Stimulated activated memory B cell treated with anti-CD40 and anti-IgM and Interleukin-4, amounts not matched to agents 10 μg/mL and 1 μg/mL and 100 μg/mL, for 72 hours (primary cell): ENCODE results near the gene GBP6.
"Not testable (repeated sequence)": the region's sequence is repeated elsewhere in the genome, so short reads cannot be mapped to it uniquely, and the experiment has no call there.

Experiments used
- ATAC-seq: fragments of 150-1000 bp; cut with Tn5 transposase; 2 replicates; pipeline ENCODE4 v1.10.0; 2021
- H3K27ac Mint-ChIP-seq: one replicate; pipeline ENCODE4 v1.8.0; 2022; ENCODE audit warnings: mild to moderate bottlenecking, mixed read lengths
- H3K27me3 Mint-ChIP-seq: one replicate; pipeline ENCODE4 v1.8.0; 2022; ENCODE audit warnings: mixed read lengths
- H3K36me3 Mint-ChIP-seq: one replicate; pipeline ENCODE4 v1.8.0; 2022; ENCODE audit warnings: mixed read lengths
- H3K4me1 Mint-ChIP-seq: one replicate; pipeline ENCODE4 v1.8.0; 2022; ENCODE audit warnings: mixed read lengths
- H3K4me3 Mint-ChIP-seq: one replicate; pipeline ENCODE4 v1.8.0; 2022; ENCODE audit warnings: mild to moderate bottlenecking, moderate library complexity, mixed read lengths
- H3K9me3 Mint-ChIP-seq: one replicate; pipeline ENCODE4 v1.8.0; 2022; ENCODE audit warnings: mixed read lengths

GBP6 gene

GRCh38 chr1:89396902-89397301 lies 33.0 kb downstream of the GBP6 start:
- Mint-ChIP-seq H3K4me3 (no peak overlapping the region), H3K27ac (no peak overlapping the region), H3K4me1 (no peaks in the 10 kb centered on the region), H3K9me3 (peaks cover 25% of the 10 kb centered on the region), H3K27me3 (peaks cover under 1% of the 10 kb centered on the region), H3K36me3 (no peaks in the 10 kb centered on the region)
- ATAC-seq: no peak

GRCh38 chr1:89405275-89405929 lies 41.5 kb downstream of the GBP6 start:
- no peak for ATAC-seq
- no peaks in the 10 kb centered on the region for H3K36me3 Mint-ChIP-seq
- H3K9me3 Mint-ChIP-seq: peaks cover 9% of the 10 kb centered on the region
- peaks cover 15% of the 10 kb centered on the region for H3K4me1 Mint-ChIP-seq
- H3K4me3 Mint-ChIP-seq: no peak overlapping the region
- H3K27ac Mint-ChIP-seq: no peak overlapping the region
- H3K27me3 Mint-ChIP-seq: peaks cover 28% of the 10 kb centered on the region

GRCh38 chr1:89407360-89407759 lies 43.5 kb downstream of the GBP6 start:
- H3K36me3 Mint-ChIP-seq: no peaks in the 10 kb centered on the region
- peaks cover 3% of the 10 kb centered on the region for H3K9me3 Mint-ChIP-seq
- peaks cover 15% of the 10 kb centered on the region for H3K4me1 Mint-ChIP-seq
- no peak for ATAC-seq
- peaks cover 23% of the 10 kb centered on the region for H3K27me3 Mint-ChIP-seq
- H3K27ac Mint-ChIP-seq: no peak overlapping the region
- H3K4me3 Mint-ChIP-seq: no peak overlapping the region

GRCh38 chr1:89407768-89408167 lies 43.9 kb downstream of the GBP6 start:
- peaks cover 19% of the 10 kb centered on the region for H3K27me3 Mint-ChIP-seq
- ATAC-seq, H3K36me3 Mint-ChIP-seq, H3K9me3 Mint-ChIP-seq, H3K4me3 Mint-ChIP-seq, H3K27ac Mint-ChIP-seq: not testable (repeated sequence)
- peaks cover 15% of the 10 kb centered on the region for H3K4me1 Mint-ChIP-seq

GRCh38 chr1:89425056-89425455 lies 61.2 kb downstream of the GBP6 start:
- H3K36me3 Mint-ChIP-seq: peaks cover 5% of the 10 kb centered on the region
- H3K4me1 Mint-ChIP-seq: peaks cover 12% of the 10 kb centered on the region
- peaks cover 39% of the 10 kb centered on the region for H3K27me3 Mint-ChIP-seq
- no peak overlapping the region for H3K27ac Mint-ChIP-seq
- no peak for ATAC-seq
- no peak overlapping the region for H3K4me3 Mint-ChIP-seq
- no peaks in the 10 kb centered on the region for H3K9me3 Mint-ChIP-seq

- H3K4me3 Mint-ChIP-seq: no peak overlapping the region
- no peaks in the 10 kb centered on the region for H3K36me3 Mint-ChIP-seq
- H3K9me3 Mint-ChIP-seq: no peaks in the 10 kb centered on the region
- peak overlapping the region; percentile 58 for H3K27ac Mint-ChIP-seq
- ATAC-seq: peak; percentile 78
- H3K27me3 Mint-ChIP-seq: peaks cover 26% of the 10 kb centered on the region
- H3K4me1 Mint-ChIP-seq: peaks cover 12% of the 10 kb centered on the region
Observed at GRCh38 chr1:89429062-89429461, 65.2 kb downstream of the GBP6 start.

- H3K27me3 Mint-ChIP-seq: peaks cover 26% of the 10 kb centered on the region
Observed at GRCh38 chr1:89429681-89430080, 65.8 kb downstream of the GBP6 start.

GRCh38 chr1:89433421-89433820 lies 69.6 kb downstream of the GBP6 start:
- Mint-ChIP-seq H3K27me3 (peaks cover 16% of the 10 kb centered on the region), H3K27ac (no peak overlapping the region), H3K4me3 (no peak overlapping the region), H3K4me1 (peaks cover 7% of the 10 kb centered on the region), H3K9me3 (peaks cover under 1% of the 10 kb centered on the region), H3K36me3 (no peaks in the 10 kb centered on the region)
- no peak for ATAC-seq

More at GRCh38 chr1:89429681-89430080, 65.8 kb downstream of the GBP6 start:
- not testable (repeated sequence) for H3K4me3 Mint-ChIP-seq, H3K27ac Mint-ChIP-seq, H3K9me3 Mint-ChIP-seq, ATAC-seq, H3K36me3 Mint-ChIP-seq
- H3K4me1 Mint-ChIP-seq: peaks cover 12% of the 10 kb centered on the region

GRCh38 chr1:89434058-89434780 lies 70.4 kb downstream of the GBP6 start:
- not testable (repeated sequence) for H3K9me3 Mint-ChIP-seq, H3K36me3 Mint-ChIP-seq, ATAC-seq, H3K27me3 Mint-ChIP-seq, H3K4me1 Mint-ChIP-seq, H3K27ac Mint-ChIP-seq, H3K4me3 Mint-ChIP-seq
